IPS-11a (cell line): Measurements from ENCODE around the gene CAMTA1.

Source experiments
- H3K4me3 ChIP-seq: one replicate; pipeline ENCODE4 v1.5.1; 2013; ENCODE audit warnings: low read depth, low read length, control low read depth

Gene CAMTA1

DNA sequence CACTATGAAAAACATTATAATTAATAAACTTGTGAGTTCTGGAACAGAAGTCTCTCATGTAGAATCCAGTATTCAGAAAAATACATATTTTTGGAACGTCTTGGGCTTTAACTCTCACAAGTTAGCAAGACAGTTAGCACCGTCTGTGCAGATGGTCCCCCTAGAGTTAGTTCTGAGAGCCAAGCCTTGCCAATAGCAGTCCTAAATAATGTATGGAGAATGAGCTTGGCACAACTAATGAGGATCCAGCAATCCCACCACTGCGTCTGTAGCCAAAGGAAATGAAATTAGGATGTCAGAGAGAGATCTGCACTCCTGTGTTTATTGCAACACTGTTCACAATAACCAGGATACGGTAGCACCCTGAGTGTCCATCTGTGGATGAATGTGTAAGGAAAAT lies 931.3 kb downstream of the CAMTA1 start:
- no peak overlapping the region for H3K4me3 ChIP-seq

DNA sequence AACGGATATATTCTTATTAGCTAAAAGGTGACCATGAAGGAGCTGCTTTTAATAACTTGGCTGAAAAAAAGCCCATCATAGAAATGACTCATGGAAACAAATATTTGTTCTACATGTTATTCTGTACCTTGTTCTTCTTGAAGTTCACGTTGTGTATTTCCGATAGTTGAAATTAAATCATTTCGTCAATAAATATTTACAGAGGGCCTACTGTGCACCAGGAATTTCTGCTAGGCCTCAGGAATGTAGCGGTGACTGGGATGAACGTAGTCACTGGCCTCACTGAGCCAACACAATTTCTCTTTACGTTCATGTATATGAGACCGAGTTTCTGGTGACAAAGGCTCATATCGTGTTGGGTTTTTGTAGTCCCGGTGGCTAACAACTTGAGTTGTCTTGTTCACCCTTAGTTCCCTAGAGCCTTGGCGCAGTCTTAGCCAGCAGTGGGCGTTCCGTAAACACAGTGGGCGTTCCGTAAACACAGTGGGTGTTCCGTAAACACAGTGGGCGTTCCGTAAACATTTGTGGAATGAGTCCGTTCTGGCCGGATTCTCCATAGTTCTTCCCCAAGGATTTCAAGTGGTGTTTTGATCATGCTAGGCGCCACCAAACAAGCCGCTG lies 932.6 kb downstream of the CAMTA1 start:
- H3K4me3 ChIP-seq: no peak overlapping the region

DNA sequence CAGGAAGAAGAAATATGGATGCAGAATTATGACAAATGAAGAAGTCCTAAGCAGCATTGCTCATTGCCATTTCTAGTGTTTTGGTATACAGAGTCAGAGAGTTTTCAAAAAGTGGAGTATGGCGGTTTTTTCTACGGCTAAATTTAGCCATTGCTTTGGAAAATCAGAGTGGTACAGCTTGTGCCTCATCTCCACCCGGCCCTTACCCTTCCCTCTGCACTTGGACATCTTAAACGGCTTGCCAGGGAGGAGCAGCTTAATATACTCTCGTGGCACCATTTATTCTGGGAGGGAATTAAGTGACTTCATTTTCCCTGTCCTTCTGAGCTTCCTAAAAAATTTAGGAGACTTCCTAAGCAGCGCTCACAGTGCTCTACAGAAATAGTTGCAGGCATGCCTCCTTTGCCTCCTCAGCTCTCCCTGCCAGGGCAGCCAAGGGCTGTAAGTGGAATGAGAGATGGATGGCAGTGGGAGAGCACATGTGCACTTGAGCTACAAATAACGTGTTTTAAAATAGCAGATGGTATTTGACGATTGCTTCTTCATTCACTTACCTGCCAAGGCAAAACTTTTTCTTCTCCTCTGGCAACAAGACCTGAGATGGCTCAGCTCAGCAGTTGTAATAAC lies 934.3 kb downstream of the CAMTA1 start:
- H3K4me3 ChIP-seq: no peak overlapping the region

DNA sequence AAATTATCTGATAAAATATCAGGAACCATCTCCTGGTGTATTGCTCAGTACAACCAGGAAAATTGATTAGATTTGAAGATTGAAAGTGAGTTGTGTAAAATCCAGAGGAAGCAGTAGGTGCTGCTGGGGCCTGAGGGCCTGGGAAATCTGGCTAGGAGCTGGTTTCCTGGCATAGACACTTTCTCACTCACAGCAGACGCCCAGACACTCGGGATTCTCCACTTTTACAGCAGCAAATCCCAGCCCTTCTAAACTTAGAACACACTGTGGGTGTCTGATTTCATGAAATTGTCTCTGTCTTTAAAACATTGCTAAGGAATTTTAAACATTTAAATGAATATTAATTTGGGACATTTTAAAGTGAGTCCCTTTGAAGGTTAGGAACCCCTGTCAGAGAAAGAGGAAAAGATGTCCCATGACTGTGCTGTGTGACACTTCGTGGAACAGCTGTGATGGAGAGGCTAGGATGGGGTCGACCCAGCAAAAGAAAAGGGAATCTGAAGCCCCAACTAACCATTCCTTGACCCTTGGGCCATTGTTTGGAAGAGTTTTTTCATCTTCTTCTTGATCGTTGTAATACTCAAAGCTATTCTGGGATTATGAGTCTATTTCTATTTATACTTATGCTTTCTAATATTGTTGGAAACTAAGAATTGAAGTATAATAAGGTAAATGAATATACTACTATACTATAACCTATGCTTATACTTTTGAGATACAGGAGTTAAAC lies 936.9 kb downstream of the CAMTA1 start:
- H3K4me3 ChIP-seq: no peak overlapping the region

DNA sequence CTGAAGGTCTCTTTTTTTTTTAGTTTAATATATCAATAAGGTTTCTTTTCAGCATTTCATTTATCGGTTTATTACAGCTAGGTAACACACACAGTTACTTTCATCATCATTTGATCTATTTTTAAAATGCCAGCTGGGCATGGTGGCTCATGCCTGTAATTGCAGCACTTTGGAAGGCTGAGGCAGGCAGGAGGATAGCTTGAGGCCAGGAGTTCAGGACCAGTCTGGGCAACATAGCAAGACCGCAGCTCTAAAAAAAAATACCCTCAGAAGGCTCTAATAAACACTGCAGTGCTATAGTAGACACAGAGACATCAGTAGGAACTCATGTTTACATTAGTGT lies 937.4 kb downstream of the CAMTA1 start:
- no peak overlapping the region for H3K4me3 ChIP-seq

DNA sequence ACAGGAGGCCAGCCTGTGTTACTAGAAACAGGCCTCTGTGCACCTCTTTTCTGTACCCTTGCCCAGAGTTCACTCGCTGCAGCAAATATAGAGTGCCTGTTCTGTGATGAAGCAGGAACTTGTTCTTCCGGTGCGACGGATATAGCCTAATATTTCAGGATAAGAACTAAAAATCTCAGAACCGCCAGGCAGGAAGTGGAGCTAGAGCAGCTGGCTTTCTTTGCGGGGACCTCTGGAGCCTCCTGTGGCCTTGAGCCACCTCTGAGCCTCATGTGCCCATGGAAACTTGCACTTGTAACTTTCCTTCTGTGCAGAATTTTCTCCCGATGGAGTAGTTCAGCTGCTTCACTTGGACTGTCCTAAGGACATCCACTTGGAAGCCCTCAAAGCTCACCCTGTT lies 941.4 kb downstream of the CAMTA1 start:
- no peak overlapping the region for H3K4me3 ChIP-seq

DNA sequence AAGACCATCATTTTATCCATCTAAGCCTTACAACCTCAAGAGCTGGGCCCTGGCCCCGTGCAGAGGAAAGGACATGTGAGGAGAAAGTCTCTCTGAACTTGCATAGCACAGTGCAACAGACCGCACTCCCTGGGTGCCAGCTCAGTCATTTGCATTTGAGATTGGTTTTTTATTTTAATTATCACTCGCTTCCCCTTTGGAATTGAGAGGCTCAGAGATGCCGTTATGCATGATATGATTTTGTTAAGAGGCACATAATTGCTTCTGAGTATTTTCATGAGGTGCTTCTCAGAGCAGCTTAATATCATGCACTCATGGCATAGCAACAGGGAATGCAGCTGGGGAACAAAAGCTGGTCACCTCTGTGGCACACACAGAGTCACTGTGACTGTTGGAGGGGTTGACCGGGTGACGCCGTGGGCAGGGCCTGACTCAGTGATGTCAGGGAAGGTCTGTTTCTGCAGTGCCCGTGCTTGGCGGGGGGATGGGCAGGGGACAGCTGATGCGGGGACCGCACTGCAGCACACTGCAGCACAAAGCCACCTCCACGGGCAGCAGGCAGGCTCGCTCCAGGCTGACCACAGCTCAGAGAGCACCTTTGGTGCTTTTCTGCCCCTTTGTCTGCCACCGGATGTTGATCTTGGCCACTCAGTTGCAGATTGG lies 942.7 kb downstream of the CAMTA1 start:
- no peak overlapping the region for H3K4me3 ChIP-seq

DNA sequence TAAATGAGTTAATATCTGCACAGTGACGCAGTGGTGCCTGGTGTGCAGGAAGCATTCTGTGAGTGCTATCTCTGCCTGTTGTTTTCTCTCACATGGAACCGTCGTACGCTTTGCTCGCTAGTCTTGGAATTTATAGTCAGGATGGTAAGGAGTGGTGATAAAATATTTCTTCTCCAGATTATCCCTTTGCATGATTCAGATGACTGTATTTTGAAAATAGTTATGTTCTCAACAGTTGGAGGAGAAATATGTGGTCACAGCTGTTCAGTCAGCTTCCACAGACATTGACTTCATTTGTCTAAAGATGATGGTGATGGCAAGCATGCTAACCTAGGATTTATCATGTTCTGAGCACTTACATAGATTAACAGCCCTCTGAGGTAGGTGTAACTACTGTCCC lies 944.5 kb downstream of the CAMTA1 start:
- H3K4me3 ChIP-seq: no peak overlapping the region

DNA sequence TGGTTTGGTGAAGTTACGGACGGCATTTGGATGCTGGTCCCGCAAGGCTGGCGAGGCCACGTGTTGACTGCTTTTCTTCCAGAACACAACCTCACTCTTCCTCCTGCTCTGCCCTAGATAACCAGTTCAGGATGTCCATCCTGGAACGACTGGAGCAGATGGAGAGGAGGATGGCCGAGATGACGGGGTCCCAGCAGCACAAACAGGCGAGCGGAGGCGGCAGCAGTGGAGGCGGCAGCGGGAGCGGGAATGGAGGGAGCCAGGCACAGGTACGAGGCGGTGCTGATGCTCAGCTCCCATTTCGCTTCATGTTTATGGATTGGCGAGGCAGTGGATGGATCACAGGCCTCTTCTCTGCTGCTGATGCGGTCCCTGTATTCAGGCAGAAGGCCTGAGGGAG lies 947.1 kb downstream of the CAMTA1 start:
- H3K4me3 ChIP-seq: no peak overlapping the region

DNA sequence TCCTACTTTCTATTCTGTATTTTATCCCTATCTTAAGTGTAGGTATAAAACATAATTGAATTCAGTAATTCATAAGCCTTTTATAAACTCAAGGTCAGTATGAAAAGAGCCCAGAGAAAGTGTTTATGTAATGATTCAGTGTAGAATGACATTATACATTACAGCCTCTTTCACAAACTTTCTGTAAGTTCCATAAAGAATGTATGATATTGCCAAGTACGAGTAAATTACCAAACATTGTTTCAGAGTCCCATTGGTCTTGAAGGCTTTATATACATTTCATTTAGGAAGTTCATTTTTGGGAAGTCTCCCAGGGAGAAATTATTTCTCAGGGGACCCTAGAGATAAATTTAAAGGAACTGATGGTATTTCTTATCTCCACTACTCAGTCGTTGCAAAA lies 948.0 kb downstream of the CAMTA1 start:
- H3K4me3 ChIP-seq: no peak overlapping the region

DNA sequence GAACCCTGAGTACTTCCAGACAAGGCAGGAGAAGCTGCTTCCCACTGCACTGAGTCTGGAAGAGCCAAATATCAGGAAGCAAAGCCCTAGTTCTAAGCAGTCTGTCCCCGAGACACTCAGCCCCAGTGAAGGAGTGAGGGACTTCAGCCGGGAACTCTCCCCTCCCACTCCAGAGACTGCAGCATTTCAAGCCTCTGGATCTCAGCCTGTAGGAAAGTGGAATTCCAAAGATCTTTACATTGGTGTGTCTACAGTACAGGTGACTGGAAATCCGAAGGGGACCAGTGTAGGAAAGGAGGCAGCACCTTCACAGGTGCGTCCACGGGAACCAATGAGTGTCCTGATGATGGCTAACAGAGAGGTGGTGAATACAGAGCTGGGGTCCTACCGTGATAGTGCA lies 952.8 kb downstream of the CAMTA1 start:
- H3K4me3 ChIP-seq: no peak overlapping the region

DNA sequence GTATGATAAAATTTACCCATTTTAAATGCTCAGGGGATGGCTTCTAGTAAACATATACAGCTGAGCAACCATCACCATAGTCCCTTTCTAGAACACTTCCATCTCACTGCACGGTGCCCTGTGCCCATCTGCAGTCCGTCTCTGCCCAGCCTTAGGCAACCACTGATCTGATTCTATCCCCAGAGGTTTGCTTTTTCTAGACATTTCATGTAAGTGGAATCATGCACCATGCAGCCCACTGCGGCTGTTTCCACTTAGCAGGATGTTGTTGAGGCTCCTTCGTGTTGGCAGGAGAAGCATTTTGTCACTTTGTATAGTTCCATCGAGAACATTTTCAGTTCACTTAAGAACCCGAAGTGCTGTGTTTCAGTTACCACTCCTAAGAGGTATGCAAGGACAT lies 958.1 kb downstream of the CAMTA1 start:
- H3K4me3 ChIP-seq: no peak overlapping the region

DNA sequence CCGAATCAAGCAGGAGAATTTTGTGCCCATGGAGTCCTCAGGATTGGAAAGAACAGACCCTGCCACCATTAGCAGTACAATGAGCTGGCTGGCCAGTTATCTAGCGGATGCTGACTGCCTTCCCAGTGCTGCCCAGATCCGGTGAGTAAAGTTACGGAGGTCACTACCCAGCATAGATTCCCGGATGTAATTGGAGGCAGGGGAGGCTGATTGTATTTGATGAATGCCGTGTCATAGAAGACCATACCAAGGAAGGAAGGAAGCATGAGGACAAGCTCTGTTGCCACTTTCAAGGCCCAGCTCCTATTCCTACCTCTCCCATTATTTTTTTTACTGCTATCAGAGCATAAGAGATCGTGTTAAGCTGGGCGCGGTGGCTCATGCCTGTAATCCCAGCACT lies 959.6 kb downstream of the CAMTA1 start:
- no peak overlapping the region for H3K4me3 ChIP-seq

DNA sequence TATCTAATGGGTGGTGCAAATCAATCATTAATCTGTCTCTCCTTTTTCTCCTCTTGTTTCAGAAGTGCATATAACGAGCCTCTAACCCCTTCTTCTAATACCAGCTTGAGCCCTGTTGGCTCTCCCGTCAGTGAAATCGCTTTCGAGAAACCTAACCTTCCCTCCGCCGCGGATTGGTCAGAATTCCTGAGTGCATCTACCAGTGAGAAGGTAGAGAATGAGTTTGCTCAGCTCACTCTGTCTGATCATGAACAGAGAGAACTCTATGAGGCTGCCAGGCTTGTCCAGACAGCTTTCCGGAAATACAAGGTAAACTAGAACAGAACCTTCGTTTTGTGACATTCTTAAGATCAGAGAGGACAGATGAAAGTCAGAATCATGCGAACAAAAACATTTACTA lies 960.5 kb downstream of the CAMTA1 start:
- H3K4me3 ChIP-seq: no peak overlapping the region

DNA sequence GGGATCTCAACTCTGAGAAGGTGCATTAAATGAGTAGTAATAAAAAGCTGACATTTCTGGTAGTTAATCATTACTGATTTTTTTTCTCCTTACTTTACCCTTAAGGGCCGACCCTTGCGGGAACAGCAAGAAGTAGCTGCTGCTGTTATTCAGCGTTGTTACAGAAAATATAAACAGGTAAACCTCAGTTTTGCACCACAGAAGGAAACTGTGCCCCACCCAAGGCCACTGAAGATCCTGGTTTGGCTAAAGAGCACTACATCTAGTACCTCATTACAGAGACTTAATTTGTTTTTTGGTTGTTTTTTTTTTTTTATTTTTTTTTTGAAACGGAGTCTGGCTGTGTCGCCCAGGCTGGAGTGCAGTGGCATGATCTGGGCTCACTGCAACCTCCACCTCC lies 962.4 kb downstream of the CAMTA1 start:
- no peak overlapping the region for H3K4me3 ChIP-seq

DNA sequence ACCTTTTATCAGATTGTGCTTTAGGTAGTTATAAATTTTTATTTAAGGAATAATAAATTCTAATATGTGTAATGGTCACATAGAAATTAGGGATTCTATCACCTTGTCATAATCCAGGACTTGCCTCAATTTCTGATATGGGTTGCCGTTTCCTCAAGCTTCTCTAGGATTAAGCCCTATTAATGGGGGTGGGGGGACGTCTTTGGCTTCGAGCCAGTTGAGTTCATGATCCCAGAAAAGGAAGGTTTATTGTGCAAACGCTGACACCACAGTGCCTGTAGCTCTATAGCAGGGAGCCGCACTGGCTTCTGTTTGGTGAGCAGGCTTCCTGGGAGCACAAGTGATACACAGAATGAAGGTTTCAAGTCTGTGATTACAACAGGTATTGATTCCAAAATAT lies 963.9 kb downstream of the CAMTA1 start:
- H3K4me3 ChIP-seq: no peak overlapping the region

DNA sequence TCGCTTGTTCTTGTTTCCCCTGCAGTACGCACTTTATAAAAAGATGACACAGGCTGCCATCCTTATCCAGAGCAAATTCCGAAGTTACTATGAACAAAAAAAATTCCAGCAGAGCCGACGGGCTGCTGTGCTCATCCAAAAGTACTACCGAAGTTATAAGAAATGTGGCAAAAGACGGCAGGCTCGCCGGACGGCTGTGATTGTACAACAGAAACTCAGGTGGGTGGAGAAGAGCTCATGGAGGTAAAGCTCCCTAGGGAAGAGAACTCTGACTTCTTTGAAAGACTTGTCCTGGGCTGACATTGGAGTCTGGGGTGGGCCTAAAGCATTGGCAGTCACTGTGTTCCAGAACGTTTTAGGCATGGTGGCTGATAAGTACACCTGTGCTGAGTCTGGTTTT lies 965.9 kb downstream of the CAMTA1 start:
- H3K4me3 ChIP-seq: no peak overlapping the region

DNA sequence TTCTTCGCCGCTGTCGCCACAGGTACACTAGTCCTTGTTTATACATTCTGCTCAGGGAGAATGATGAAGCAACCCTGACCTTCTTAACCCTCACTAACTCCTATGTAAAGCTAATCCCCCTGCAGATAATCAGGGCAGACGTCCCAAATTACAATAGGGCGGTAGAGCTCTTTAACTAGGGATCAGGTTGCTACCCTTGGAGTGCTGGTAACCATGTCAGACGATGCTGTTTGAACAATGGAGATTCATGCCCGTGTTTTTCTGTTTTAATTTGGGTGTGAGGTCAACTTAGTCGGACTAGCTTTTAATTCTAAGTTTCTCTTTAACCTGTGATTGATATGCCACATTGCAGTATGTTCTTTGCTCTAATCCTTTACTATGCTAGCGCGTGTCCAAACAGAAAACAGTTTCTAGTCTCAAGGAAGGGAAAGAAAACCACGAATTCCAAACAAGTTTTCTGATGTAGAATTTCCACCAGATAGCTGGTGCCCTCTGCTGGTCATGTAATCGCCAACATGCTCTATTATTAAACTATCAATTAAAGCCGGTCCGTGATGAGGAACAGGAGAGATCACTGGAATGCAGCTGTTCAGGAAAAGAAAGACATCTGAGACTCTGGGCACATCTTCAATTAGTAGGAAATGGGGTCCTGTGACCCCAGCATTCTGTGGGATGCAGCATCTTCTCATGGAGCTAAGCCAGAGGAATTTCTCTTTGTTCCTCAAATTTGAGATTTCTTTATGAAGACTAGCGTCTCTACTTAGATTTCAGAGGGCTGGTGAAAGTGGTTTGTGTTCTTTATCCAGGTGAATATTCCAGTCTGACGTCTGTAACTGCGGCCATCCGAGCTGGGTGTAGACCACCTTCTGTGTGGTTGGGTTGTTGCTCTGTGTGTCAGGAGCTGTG lies 967.5 kb downstream of the CAMTA1 start:
- H3K4me3 ChIP-seq: no peak overlapping the region

DNA sequence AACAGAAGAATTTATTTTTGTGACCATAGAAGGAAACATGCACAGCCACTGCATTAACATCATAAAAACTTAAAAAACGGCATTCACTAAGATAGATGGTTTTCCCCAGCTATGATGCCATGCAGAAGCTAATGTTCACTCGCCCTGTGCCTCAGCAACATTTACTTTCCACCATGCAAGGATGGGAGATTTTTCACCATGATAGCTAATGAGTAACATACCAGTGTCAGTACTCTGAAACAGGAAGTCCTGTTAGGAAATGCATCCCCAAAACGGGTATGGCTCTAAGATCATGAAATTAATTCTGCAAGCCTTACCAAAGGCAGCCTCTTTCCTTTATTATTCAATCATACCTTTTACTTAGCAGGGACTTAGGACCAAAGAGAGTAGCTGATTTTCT lies 968.4 kb downstream of the CAMTA1 start:
- H3K4me3 ChIP-seq: no peak overlapping the region

DNA sequence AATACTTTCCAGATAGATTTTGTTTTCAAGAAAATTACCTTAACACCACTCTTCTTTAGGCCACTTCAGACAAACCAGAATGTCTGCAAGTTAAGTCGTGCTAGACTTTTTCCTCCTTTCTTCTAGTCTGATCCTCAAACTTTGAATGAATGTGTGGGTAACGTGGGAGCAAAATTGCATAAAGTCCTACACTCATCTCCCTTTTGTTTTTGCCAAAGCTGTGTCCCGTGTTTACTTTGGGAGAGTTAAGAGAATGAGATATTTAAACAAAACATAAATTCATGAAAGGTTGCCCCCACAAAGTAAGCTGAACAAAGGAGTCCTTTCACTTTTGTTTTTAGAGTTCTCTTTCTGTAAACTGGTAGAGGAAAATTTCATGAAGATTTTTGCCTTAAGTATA lies 969.0 kb downstream of the CAMTA1 start:
- H3K4me3 ChIP-seq: no peak overlapping the region

DNA sequence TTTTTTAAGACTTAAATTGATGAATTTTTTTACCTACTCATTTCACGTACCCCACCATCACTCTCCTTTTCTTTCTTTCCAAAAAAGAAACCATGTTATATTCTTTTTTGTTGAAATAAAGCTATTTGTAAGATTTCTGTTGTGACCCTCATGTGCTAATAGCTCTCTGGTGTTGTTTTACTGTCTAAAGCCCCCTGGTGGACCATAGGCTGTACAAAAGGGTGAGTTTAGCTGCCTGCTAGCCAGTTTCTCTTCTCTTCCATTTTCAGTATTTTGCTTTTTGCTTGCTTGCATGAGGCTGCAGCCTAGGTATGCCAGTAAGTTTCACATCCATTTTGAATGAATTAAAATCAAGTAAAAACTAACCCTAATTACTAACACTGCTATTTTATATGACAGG lies 970.2 kb downstream of the CAMTA1 start:
- no peak overlapping the region for H3K4me3 ChIP-seq
